Activated CD8-positive, alpha-beta T cell treated with anti-CD3 and anti-CD28 coated beads for 36 hours (primary cell): ENCODE data around the gene LHX1. TPM values are rescaled to one million over a fixed set of nuclear protein-coding genes. Genes with fewer than 3 reads are reported as not detected.

Source experiments
- ATAC-seq: fragments of 200-7000 bp; cut with Tn5 transposase; one replicate; pipeline ENCODE4 v1.10.0; 2021; ENCODE audit warnings: mild to moderate bottlenecking, moderate library complexity
- CTCF ChIA-PET: fragments of 350-600 bp; sonication (Branson Sonifier 250); formaldehyde crosslinking; loops from one replicate; lab custom pipeline; 2021; ENCODE audit warnings: antibody characterized with exemption; lab: Charles Lee
- POLR2A ChIA-PET: fragments of 350-600 bp; sonication (Branson Sonifier 250); formaldehyde crosslinking; loops from one replicate; lab custom pipeline; 2021; ENCODE audit warnings: antibody characterized with exemption; lab: Charles Lee
- DNase-seq: peaks from one replicate; pipeline ENCODE4 v3.0.0-alpha.2; 2020
- H3K27ac Mint-ChIP-seq: one replicate; pipeline ENCODE4 v1.8.0; 2021; ENCODE audit warnings: mild to moderate bottlenecking, mixed read lengths
- H3K27me3 Mint-ChIP-seq: one replicate; pipeline ENCODE4 v1.8.0; 2021; ENCODE audit warnings: mixed read lengths
- H3K36me3 Mint-ChIP-seq: one replicate; pipeline ENCODE4 v1.8.0; 2021; ENCODE audit warnings: low read depth, mixed read lengths
- H3K4me1 Mint-ChIP-seq: one replicate; pipeline ENCODE4 v1.8.0; 2021; ENCODE audit warnings: low read depth, mixed read lengths
- H3K4me3 Mint-ChIP-seq: one replicate; pipeline ENCODE4 v1.8.0; 2021; ENCODE audit warnings: mild to moderate bottlenecking, moderate library complexity, mixed read lengths
- H3K9me3 Mint-ChIP-seq: one replicate; pipeline ENCODE4 v1.8.0; 2021; ENCODE audit warnings: mixed read lengths
- intact Hi-C: fragments of 100-400 bp; cut with micrococcal nuclease; formaldehyde crosslinking; loops from one replicate; pipeline ENCODE4 v1.10.0; 2022
- total RNA-seq, 2 experiments: library from RNA; stranded (reverse); gene quantifications; one replicate each; pipeline ENCODE4 v1.2.3, GENCODE V29; 2021
- TF ChIP-seq, protein P1 (sequence below): fragments of 200-600 bp; IDR thresholded peaks from one replicate; pipeline ENCODE4 v1.8.0; 2022; ENCODE audit warnings: antibody characterized with exemption, mild to moderate bottlenecking

The LHX1 gene
- total RNA-seq, 2 experiments from 2014 or later = not detected

- Mint-ChIP-seq H3K27me3 (peaks cover 81% of the 10 kb centered on the region), H3K9me3 (no peaks in the 10 kb centered on the region), H3K4me1 (peaks cover 41% of the 10 kb centered on the region), H3K4me3 (no peak overlapping the region), H3K36me3 (no peaks in the 10 kb centered on the region), H3K27ac (no peak overlapping the region)
- intact Hi-C loops = no loop called here
- ChIA-PET CTCF (no interaction called here), POLR2A (no interaction called here)
- DNase-seq = no peak
- TF ChIP-seq, protein P1, sequence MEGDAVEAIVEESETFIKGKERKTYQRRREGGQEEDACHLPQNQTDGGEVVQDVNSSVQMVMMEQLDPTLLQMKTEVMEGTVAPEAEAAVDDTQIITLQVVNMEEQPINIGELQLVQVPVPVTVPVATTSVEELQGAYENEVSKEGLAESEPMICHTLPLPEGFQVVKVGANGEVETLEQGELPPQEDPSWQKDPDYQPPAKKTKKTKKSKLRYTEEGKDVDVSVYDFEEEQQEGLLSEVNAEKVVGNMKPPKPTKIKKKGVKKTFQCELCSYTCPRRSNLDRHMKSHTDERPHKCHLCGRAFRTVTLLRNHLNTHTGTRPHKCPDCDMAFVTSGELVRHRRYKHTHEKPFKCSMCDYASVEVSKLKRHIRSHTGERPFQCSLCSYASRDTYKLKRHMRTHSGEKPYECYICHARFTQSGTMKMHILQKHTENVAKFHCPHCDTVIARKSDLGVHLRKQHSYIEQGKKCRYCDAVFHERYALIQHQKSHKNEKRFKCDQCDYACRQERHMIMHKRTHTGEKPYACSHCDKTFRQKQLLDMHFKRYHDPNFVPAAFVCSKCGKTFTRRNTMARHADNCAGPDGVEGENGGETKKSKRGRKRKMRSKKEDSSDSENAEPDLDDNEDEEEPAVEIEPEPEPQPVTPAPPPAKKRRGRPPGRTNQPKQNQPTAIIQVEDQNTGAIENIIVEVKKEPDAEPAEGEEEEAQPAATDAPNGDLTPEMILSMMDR = no peak
- no peak for ATAC-seq
Observed at GRCh38 chr17:36941265-36942010, 4.2 kb downstream of the LHX1 start.

DNA sequence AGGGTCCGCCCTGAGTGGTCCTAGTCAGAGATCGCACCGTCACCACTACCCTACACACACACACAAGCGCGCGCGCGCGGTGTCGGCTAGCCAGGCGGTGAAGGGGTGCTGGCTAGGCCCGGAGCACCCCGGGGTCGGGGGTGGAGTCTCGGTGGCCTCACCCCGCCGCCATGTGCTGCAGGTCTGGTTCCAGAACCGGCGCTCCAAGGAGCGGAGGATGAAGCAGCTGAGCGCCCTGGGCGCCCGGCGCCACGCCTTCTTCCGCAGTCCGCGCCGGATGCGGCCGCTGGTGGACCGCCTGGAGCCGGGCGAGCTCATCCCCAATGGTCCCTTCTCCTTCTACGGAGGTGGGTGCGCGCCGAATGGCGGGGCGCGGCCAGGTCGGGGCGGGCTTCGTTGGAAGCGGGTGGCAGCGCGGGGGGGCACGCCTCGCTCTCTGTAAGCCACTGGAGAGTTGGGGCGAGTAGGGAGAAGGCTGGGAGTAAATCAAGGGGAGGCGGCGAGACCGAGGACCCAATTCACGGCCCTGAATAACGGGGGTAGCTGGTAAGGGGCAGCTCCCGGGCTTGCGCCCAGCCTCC lies 4.8 kb downstream of the LHX1 start:
- Mint-ChIP-seq H3K4me1 (peaks cover 39% of the 10 kb centered on the region), H3K36me3 (no peaks in the 10 kb centered on the region), H3K27me3 (peaks cover 82% of the 10 kb centered on the region), H3K27ac (no peak overlapping the region), H3K9me3 (no peaks in the 10 kb centered on the region), H3K4me3 (no peak overlapping the region)
- no peak for DNase-seq
- ATAC-seq = peak; percentile 6
- CTCF ChIA-PET = no interaction called here
- intact Hi-C loops = no loop called here
- POLR2A ChIA-PET = no interaction called here
- TF ChIP-seq, protein P1 = no peak

GRCh38 chr17:36942631-36943125 lies 5.4 kb downstream of the LHX1 start:
- TF ChIP-seq, protein P1 = no peak
- ATAC-seq (no peak), DNase-seq (no peak)
- intact Hi-C loops = no loop called here
- H3K9me3 Mint-ChIP-seq = no peaks in the 10 kb centered on the region
- H3K27me3 Mint-ChIP-seq = peaks cover 82% of the 10 kb centered on the region
- peaks cover 35% of the 10 kb centered on the region for H3K4me1 Mint-ChIP-seq
- no peak overlapping the region for H3K27ac Mint-ChIP-seq
- H3K36me3 Mint-ChIP-seq = no peaks in the 10 kb centered on the region
- H3K4me3 Mint-ChIP-seq = no peak overlapping the region
- POLR2A ChIA-PET = interaction anchor here (1.1 kb wide), 1 partner anchor 10 kb away, joined by 3 read pairs; no protein-coding TSS in a partner anchor
- CTCF ChIA-PET = no interaction called here

DNA sequence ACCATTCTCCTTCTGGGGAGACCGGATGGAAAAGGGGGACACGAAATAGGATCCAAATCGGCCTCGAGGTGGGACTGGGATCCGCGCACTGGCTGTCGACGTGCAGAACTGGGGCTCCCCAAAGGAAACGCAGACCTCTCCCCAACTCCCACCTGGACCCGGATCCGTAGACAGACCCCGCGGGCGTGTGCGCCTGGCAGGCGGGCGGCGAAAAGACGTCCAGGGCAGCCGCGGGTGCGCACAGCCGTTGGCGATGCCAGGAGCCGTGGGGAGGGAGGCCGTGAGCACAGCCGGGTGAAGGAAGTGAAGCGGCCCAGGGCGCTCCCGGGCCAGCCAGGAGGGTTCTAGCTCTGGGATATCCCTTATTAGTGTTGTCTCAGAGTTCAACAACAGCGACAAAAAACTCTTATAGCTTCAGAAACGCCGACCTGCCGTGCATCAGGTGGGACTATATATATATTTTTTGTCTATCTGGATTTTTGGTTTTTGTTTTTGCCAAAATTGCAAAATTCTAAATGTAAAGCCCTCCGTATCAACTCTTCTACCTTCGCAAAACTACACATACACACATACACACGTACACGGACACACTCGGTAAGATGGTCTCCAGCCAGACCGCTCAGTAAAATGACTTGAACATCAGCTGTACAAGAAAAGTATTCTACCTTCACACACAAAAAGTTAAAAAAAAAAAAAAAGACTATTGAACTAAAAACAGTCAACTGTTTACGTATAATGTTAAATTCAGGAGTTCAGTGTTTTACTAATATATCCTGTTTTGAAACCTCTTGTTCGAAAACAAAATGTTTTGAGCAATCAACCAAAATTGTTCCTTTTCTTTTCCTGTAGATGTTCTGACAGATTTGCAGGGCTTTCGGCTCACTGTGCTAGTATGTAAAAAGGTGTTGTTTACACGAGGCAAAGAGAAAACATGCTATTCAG lies 6.2 kb downstream of the LHX1 start:
- ChIA-PET CTCF (interaction anchor here (1.4 kb wide), 1 partner anchor 221 kb away, joined by 3 read pairs; no protein-coding TSS in a partner anchor), POLR2A (interaction anchor here (1.1 kb wide), 1 partner anchor 11 kb away, joined by 3 read pairs; no protein-coding TSS in a partner anchor)
- Mint-ChIP-seq H3K27me3 (peaks cover 74% of the 10 kb centered on the region), H3K27ac (no peak overlapping the region), H3K9me3 (no peaks in the 10 kb centered on the region), H3K36me3 (no peaks in the 10 kb centered on the region), H3K4me3 (no peak overlapping the region), H3K4me1 (peaks cover 35% of the 10 kb centered on the region)
- intact Hi-C loops = no loop called here
- DNase-seq (no peak), ATAC-seq (no peak)
- TF ChIP-seq, protein P1 = no peak
